ENCODE data around the gene GPR84.

GRCh38 chr12:54363618-54364017 is 668 bp downstream of the GPR84 start:
- TF ChIP-seq GABPA (IDR thresholded peaks at IDR 0.05; ENCODE audit: low read depth, low read length) (no peak), GABPA (CRISPR knock-in tag; IDR thresholded peaks at IDR 0.05; ENCODE audit: low read depth) (no peak), NFE2 (CRISPR knock-in tag; IDR thresholded peaks at IDR 0.05) (no peak), EP300 (IDR thresholded peaks at IDR 0.05; ENCODE audit: low read depth in 2 of 2, low read length in 2 of 2) (no peak), EP300 (CRISPR knock-in tag; IDR thresholded peaks at IDR 0.05; ENCODE audit: borderline replicate concordance) (no peak), TCF12 (IDR thresholded peaks at IDR 0.05) (no peak), TCF12 (CRISPR knock-in tag; IDR thresholded peaks at IDR 0.05) (no peak), EZH2 (conservative IDR thresholded peaks at IDR 0.05; ENCODE audit: low read depth, low read length) (no peak)
